Ovary (tissue), 9 donors: ENCODE data around the gene ZP1. TPM values are rescaled to one million over a fixed set of nuclear protein-coding genes. Genes with fewer than 3 reads are reported as not detected.

ENCODE experiments used
- DNase-seq, 5 donors: peaks; one replicate each; pipeline ENCODE4 v3.0.0-alpha.2; 2019 to 2020
- H3K27ac ChIP-seq, 2 donors: fragments of 200-600 bp; one replicate each; pipeline versions ENCODE4 v1.5.1 to v1.8.0; 2019 to 2022
- H3K27me3 ChIP-seq: fragments of 200-600 bp; one replicate; pipeline ENCODE4 v1.8.0; 2022
- H3K36me3 ChIP-seq: fragments of 200-600 bp; sonication (generic); one replicate; pipeline ENCODE4 v1.5.1; 2019
- H3K4me1 ChIP-seq: one replicate; pipeline ENCODE4 v1.8.1; 2013; ENCODE audit warnings: mild to moderate bottlenecking, moderate library complexity; ENCODE audit not compliant: insufficient read depth
- H3K4me3 ChIP-seq: fragments of 200-600 bp; sonication (generic); one replicate; pipeline ENCODE4 v1.5.1; 2017
- H3K9me3 ChIP-seq, 2 donors: fragments of 200-600 bp in 1 of 2; sonication (generic) in 1 of 2; one replicate each; pipeline versions ENCODE4 v1.5.1 to v1.8.1; 2013 to 2019; ENCODE audit warnings: mild to moderate bottlenecking in 1 of 2, moderate library complexity in 1 of 2
- CTCF ChIP-seq, 3 donors: fragments of 450-650 bp in 2 of 3; fragments of 200-600 bp in 1 of 3; IDR thresholded peaks; one replicate each; pipeline versions ENCODE4 v1.5.1 to v1.8.0; 2016 to 2022; ENCODE audit warnings: antibody characterized with exemption in 3 of 3, mild to moderate bottlenecking in 1 of 3
- EP300 ChIP-seq: sonication (generic); formaldehyde crosslinking; IDR thresholded peaks from one replicate; pipeline ENCODE4 v1.6.1; 2017; ENCODE audit warnings: antibody characterized with exemption
- POLR2A ChIP-seq: fragments of 450-650 bp; IDR thresholded peaks from one replicate; pipeline ENCODE4 v1.6.1; 2017; ENCODE audit warnings: antibody characterized with exemption, mild to moderate bottlenecking, moderate library complexity
- WGBS, 3 donors: extraction: QIAGEN DNeasy Blood & Tissue Kit in 1 of 3; methylation state at CpG; one replicate each; pipeline versions ENCODE4 v1.1.5 to v1.1.7; 2013 to 2017; 5-methylcytosine and 5-hydroxymethylcytosine counted together
- intact Hi-C, 4 donors: fragments of 100-400 bp; cut with DNase I; formaldehyde crosslinking; loops; one replicate each; pipeline versions ENCODE4 v1.11.0 to v1.15.1; 2022 to 2023
- polyA plus RNA-seq, 2 donors: library from polyadenylated mRNA; stranded (reverse); fragments of 200-250 nt in 1 of 2; fragments of 350-450 nt in 1 of 2; fragmentation: Illumina TruSeq in 1 of 2; extraction: RNeasy Lipid Tissue Mini Kit (QIAGEN cat#74804) in 1 of 2; gene quantifications; one replicate each; pipeline ENCODE4 v1.2.3, GENCODE V29; 2013 to 2014
- total RNA-seq, 7 donors: library from RNA; depleted of rRNA in 2 of 7; stranded (reverse); fragments of >200 nt in 2 of 7; fragmentation: NEBNext Ultra II Directional in 3 of 7; extraction: Animal tissue kit (Norgen Biotek cat#: 25700) in 3 of 7; gene quantifications; one replicate each; pipeline versions ENCODE4 v1.1.0 to v1.2.4, GENCODE V29; 2016 to 2023
- donor health status: DM: no; HTN: no; CAD: no; lungs with moderate emphysema.
- donor health status: DM: no; HTN: no; CAD: no.
- donor health status: Bipolar disorder and iron deficiency.
- donor health status: DM: yes; HTN: yes; CAD: no.
- donor health status: DM: no; HTN: no; CAD: no.
- donor health status: DM: yes; HTN: yes; CAD: no.

The ZP1 gene
- total and polyA plus RNA-seq, 9 donors, result 0.17 TPM; not detected in 8

- TF ChIP-seq CTCF (IDR thresholded peaks at IDR 0.05), result no peak
- no peak for TF ChIP-seq POLR2A
- no peak for TF ChIP-seq EP300
- Histone ChIP-seq H3K9me3 (no peaks in the 10 kb centered on the region), H3K27ac (no peak overlapping the region), H3K4me1 (peaks cover 2% of the 10 kb centered on the region), H3K4me3 (no peak overlapping the region), H3K27me3 (no peaks in the 10 kb centered on the region), H3K36me3 (no peaks in the 10 kb centered on the region)
- intact Hi-C loops, result loop anchor here in 3 of 4 donors (2.0 to 10.0 kb wide), 6 partner anchors 61 to 357 kb away; no protein-coding TSS in a partner anchor
- WGBS, 3 donors, result 30 to 44% (median 40%) methylated on average over 7 of the region's 7 CpGs
- no peak for DNase-seq
These were observed 35.8 kb upstream of the ZP1 start for GRCh38 chr11:60831501-60832079.

- H3K4me1 ChIP-seq, result no peaks in the 10 kb centered on the region
- H3K36me3 ChIP-seq, result no peaks in the 10 kb centered on the region
- WGBS, 3 donors, result 60 to 64% (median 61%) methylated on average over 7 of the region's 7 CpGs
- DNase-seq, result no peak
- no peaks in the 10 kb centered on the region for H3K9me3 ChIP-seq
- intact Hi-C loops, result loop anchor here in 3 of 4 donors (5.0 to 10.0 kb wide), 5 partner anchors 57 to 340 kb away; no protein-coding TSS in a partner anchor
- H3K27me3 ChIP-seq, result no peaks in the 10 kb centered on the region
- H3K4me3 ChIP-seq, result no peak overlapping the region
- TF ChIP-seq POLR2A (no peak), CTCF (IDR thresholded peaks at IDR 0.05) (no peak), EP300 (no peak)
- H3K27ac ChIP-seq, result no peak overlapping the region
These were observed 32.4 kb upstream of the ZP1 start for GRCh38 chr11:60834742-60835533.

GRCh38 chr11:60835534-60835846 lies 31.9 kb upstream of the ZP1 start:
- H3K4me1 ChIP-seq, result peaks cover 2% of the 10 kb centered on the region
- H3K9me3 ChIP-seq, result no peaks in the 10 kb centered on the region
- H3K27me3 ChIP-seq, result no peaks in the 10 kb centered on the region
- WGBS, 3 donors, result 79 to 84% (median 83%) methylated on average over 3 of the region's 3 CpGs
- H3K27ac ChIP-seq, result no peak overlapping the region
- H3K4me3 ChIP-seq, result no peak overlapping the region
- no peaks in the 10 kb centered on the region for H3K36me3 ChIP-seq
- no peak for TF ChIP-seq CTCF (IDR thresholded peaks at IDR 0.05)
- intact Hi-C loops, result loop anchor here in 2 of 4 donors (10.0 kb wide), 2 partner anchors 289 to 339 kb away; no protein-coding TSS in a partner anchor
- no peak for DNase-seq

- no peak for DNase-seq
- H3K36me3 ChIP-seq, result no peaks in the 10 kb centered on the region
- H3K4me3 ChIP-seq, result no peak overlapping the region
- intact Hi-C loops, result loop anchor here in 2 of 4 donors (10.0 kb wide), 2 partner anchors 288 to 338 kb away; no protein-coding TSS in a partner anchor
- no peaks in the 10 kb centered on the region for H3K9me3 ChIP-seq
- H3K4me1 ChIP-seq, result peaks cover 10% of the 10 kb centered on the region
- 54 to 64% (median 57%) methylated on average over 9 of the region's 9 CpGs for WGBS, 3 donors
- H3K27me3 ChIP-seq, result no peaks in the 10 kb centered on the region
- H3K27ac ChIP-seq, result no peak overlapping the region
- TF ChIP-seq EP300 (no peak), CTCF (IDR thresholded peaks at IDR 0.05) (no peak), POLR2A (no peak)
These were observed 30.4 kb upstream of the ZP1 start for GRCh38 chr11:60836866-60837515.
